Activated T-cell treated with anti-CD3 and anti-CD28 coated beads, Interleukin-2, amount 50 U/mL, for 72 hours (primary cell): ENCODE measurements around the gene ANGPTL5. TPM values are rescaled to one million over a fixed set of nuclear protein-coding genes. Genes with fewer than 3 reads are reported as not detected.
"Not testable (repeated sequence)": the region's sequence is repeated elsewhere in the genome, so short reads cannot be mapped to it uniquely, and the experiment has no call there.

ENCODE experiments used
- ATAC-seq, 2 donors: fragments of 150-1000 bp; cut with Tn5 transposase; replicated peaks in 1 of 2; 2 replicates each; pipeline ENCODE4 v1.10.0; 2021; ENCODE audit warnings: moderate library complexity in 2 of 2, mild to moderate bottlenecking in 1 of 2
- DNase-seq, 2 donors: peaks; one replicate each; pipeline ENCODE4 v3.0.0; 2021 to 2022; ENCODE audit warnings: mixed read lengths in 1 of 2
- H3K27ac Mint-ChIP-seq: one replicate; pipeline ENCODE4 v1.8.0; 2022; ENCODE audit warnings: mild to moderate bottlenecking, moderate library complexity, mixed read lengths
- H3K27me3 Mint-ChIP-seq: one replicate; pipeline ENCODE4 v1.8.0; 2022; ENCODE audit warnings: low read depth, mixed read lengths
- H3K36me3 Mint-ChIP-seq, 2 donors: one replicate each; pipeline ENCODE4 v1.8.0; 2022; ENCODE audit warnings: mixed read lengths in 2 of 2, mild to moderate bottlenecking in 1 of 2; ENCODE audit not compliant: insufficient read depth in 2 of 2
- H3K4me1 Mint-ChIP-seq: one replicate; pipeline ENCODE4 v1.8.0; 2022; ENCODE audit warnings: low read depth, mixed read lengths
- H3K4me3 Mint-ChIP-seq, 2 donors: one replicate each; pipeline ENCODE4 v1.8.0; 2022; ENCODE audit warnings: mild to moderate bottlenecking in 2 of 2, mixed read lengths in 2 of 2, moderate library complexity in 2 of 2
- H3K9me3 Mint-ChIP-seq, 2 donors: one replicate each; pipeline ENCODE4 v1.8.0; 2022; ENCODE audit warnings: mixed read lengths in 2 of 2
- total RNA-seq, 2 donors: library from RNA; stranded (reverse); gene quantifications; one replicate each; pipeline ENCODE4 v1.2.3, GENCODE V29; 2022

Gene ANGPTL5
- total RNA-seq: not detected

DNA sequence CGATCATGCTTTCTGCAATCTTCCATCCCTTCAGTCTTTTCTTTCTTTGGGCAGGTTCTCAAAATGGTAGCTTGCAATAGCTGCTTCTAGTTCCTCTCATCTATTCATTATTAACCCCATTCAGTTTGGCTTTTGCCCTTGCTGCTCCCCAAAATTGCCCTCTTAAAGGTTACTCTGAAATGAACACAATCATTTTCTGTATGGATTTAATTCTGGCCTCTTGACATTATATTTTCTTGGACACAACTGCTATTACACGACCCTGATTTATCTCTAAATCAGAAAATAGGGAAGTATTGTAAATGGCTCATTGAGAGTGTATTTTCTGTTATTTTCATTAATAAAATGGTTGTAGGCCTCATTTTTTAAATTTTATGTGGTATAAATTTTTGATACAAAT lies at the start of gene ANGPTL5:
ANGPTL5 (minus strand) TSS at position 101 of the 400 bp plus-strand sequence. CDS start 8,613 bp downstream, outside the sequence.
- no peaks in the 10 kb centered on the region for H3K27me3 Mint-ChIP-seq
- H3K4me1 Mint-ChIP-seq: peaks cover 28% of the 10 kb centered on the region
- H3K9me3 Mint-ChIP-seq: no peaks in the 10 kb centered on the region
- DNase-seq: no peak
- no peak for ATAC-seq
- peak within 1 kb of the TSS; percentile 92 for H3K27ac Mint-ChIP-seq
- no peaks in the 10 kb centered on the region for H3K36me3 Mint-ChIP-seq
- peak within 1 kb of the TSS; percentile 97 for H3K4me3 Mint-ChIP-seq

DNA sequence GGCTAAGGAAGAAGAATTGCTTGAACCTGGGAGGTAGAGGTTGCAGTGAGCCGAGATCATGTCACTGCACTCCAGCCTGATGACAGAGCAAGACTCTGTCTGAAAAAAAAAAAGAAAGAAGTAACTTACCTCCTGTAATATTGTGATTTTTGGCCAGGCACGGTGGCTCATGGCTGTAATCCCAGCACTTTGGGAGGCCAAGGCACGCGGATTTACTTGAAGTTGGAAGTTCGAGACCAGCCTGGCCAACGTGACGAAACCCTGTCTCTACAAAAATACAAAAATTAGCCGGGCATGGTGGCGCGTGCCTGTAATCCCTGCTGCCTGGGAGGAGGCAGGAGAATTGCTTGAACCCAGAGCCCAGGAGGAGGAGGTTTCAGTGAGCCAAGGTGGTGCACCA lies 47.9 kb upstream of the ANGPTL5 start:
- ATAC-seq, H3K27ac Mint-ChIP-seq, H3K27me3 Mint-ChIP-seq, H3K4me3 Mint-ChIP-seq, DNase-seq, H3K36me3 Mint-ChIP-seq, H3K9me3 Mint-ChIP-seq, H3K4me1 Mint-ChIP-seq: not testable (repeated sequence)

DNA sequence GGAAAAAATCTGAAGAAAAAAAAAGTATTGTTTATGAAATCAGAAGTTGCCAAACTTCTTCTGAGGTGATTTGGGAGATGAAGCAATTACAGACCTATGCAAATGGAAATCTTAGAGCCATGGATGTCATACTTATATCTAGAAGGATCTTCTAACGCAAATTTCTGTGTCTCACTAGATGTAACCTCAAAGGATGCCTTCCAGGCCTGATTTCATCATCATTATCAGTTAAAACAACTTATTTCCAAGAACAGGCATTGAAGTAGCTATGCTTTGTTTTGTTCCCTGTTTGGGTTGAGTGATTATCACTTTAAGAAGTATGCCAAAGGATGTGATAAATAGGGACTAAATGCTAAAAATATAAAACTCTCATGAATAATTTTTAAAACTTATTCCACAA lies 43.9 kb upstream of the ANGPTL5 start:
- no peak for DNase-seq
- Mint-ChIP-seq H3K4me1 (no peaks in the 10 kb centered on the region), H3K36me3 (peaks cover 2 to 3% of the 10 kb centered on the region in 2 donors), H3K27me3 (no peaks in the 10 kb centered on the region), H3K9me3 (peaks cover 0 to 2% of the 10 kb centered on the region in 2 donors), H3K27ac (no peak overlapping the region), H3K4me3 (no peak overlapping the region)
- no peak for ATAC-seq

DNA sequence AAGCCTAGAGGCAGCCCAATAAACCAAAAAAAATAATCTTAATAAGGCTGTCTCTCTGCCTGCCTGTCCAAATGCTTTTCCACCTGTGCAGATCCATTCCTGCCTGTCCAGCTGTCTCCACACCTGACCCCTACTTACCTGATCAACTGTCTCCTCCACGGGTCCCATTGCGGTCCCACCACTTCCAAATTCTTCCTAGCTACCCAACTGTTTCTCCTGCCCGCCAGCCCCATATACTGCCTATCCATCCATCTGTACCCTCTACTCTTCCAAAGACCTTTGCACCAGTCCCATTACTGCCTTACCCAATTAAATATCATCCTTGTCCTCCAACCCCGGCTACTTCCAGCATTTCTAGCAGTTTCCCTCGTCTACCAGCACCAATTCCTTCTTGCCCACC lies 39.4 kb upstream of the ANGPTL5 start:
- Mint-ChIP-seq H3K36me3 (peaks cover 2 to 3% of the 10 kb centered on the region in 2 donors), H3K9me3 (peaks cover 0 to 2% of the 10 kb centered on the region in 2 donors), H3K4me1 (no peaks in the 10 kb centered on the region)

DNA sequence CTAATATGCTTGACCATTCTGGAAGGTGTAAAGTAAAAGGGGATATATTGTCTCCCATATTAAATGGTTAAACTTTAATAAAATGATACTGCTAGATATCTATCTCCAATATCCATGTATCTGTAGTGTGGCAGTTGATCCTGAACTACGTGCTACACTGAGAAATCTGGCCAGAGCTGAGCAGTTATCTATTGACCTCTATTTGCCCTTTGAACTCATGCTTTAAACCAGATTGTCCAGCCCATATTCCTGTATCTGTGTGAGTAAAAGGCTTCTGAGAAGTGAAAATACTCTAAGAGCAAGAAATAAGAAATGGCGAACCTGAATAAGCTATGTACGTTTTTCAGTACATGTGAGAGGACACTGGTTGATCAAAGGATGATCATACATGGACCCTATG lies 39.0 kb upstream of the ANGPTL5 start:
- Mint-ChIP-seq H3K4me1 (no peaks in the 10 kb centered on the region), H3K27me3 (no peaks in the 10 kb centered on the region), H3K27ac (no peak overlapping the region), H3K36me3 (peaks cover 2 to 3% of the 10 kb centered on the region in 2 donors), H3K9me3 (peaks cover 0 to 2% of the 10 kb centered on the region in 2 donors), H3K4me3 (no peak overlapping the region)
- DNase-seq: no peak
- no peak for ATAC-seq

More for the DNA sequence above, 39.4 kb upstream of the ANGPTL5 start:
- Mint-ChIP-seq H3K27me3 (no peaks in the 10 kb centered on the region), H3K27ac (no peak overlapping the region), H3K4me3 (no peak overlapping the region)
- DNase-seq (no peak), ATAC-seq (no peak)

DNA sequence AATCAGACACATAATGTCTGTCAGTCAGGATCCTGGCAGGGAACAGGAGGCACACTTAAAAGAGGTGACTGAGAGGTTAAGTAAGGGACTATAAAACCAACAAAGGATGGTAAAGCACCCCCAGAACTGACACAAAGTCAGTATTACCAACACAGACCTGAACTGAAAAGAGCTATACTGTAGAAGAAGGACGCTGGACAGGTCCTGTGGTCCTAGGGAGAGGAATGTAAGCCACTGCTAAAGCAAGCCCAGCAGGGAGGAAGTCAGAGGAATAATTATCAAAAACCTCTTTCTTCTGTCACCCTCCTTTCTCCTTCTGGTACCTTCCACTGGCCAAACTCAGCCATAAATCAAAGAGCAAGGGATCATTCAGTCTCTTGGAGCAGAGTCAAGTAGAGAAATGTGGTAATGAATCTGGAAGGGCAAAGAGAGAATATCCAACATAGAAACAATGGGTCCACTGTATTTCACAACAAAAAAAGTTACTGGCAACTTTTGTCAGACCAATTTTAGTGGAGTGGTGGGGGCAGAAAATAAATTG lies 33.4 kb upstream of the ANGPTL5 start:
- no peaks in the 10 kb centered on the region for H3K9me3 Mint-ChIP-seq
- H3K36me3 Mint-ChIP-seq: no peaks in the 10 kb centered on the region
- H3K27ac Mint-ChIP-seq: no peak overlapping the region
- no peaks in the 10 kb centered on the region for H3K4me1 Mint-ChIP-seq
- no peak overlapping the region for H3K4me3 Mint-ChIP-seq
- no peak for DNase-seq
- no peaks in the 10 kb centered on the region for H3K27me3 Mint-ChIP-seq
- no peak for ATAC-seq

DNA sequence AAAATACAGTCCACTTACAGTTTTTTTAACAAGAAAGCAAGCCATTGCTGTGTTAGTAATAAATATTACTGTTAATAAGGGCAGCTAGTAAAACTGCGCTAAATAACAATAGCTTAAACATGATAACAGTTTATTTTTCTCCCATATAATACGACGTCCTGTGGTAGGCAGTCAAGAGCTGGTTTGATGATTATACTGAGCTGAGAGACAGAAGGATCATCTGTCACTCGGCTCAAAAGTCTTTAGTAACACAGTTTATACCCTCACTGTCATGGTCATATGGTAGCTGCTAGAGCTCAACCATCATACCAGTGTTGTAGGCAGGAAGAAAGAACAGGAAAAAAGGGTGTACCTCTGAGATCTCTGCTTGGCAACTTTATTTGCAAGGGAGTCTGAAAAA lies 29.1 kb upstream of the ANGPTL5 start:
- Mint-ChIP-seq H3K36me3 (no peaks in the 10 kb centered on the region), H3K4me3 (no peak overlapping the region), H3K9me3 (no peaks in the 10 kb centered on the region), H3K27me3 (no peaks in the 10 kb centered on the region), H3K4me1 (no peaks in the 10 kb centered on the region), H3K27ac (no peak overlapping the region)
- ATAC-seq: no peak
- DNase-seq: no peak

DNA sequence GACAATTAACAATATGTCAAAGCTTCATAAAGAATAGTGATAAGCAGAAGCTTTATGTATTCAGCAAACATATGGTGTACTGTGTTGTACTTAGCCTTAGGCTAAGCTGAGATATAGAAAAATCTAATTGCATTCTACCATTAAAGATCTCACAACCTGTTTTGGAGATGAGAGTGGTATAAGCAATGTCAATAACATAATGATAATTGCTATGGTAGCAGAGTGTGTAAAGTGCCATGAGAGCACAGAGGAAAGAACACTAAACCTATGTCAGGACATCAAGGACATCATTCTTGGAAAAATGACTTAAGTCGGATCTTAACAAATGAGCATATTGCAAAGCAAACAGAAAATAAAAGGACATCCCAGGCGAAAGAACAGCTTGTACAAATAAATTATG lies 28.6 kb upstream of the ANGPTL5 start:
- DNase-seq (no peak), ATAC-seq (no peak)
- Mint-ChIP-seq H3K4me1 (no peaks in the 10 kb centered on the region), H3K9me3 (no peaks in the 10 kb centered on the region), H3K36me3 (no peaks in the 10 kb centered on the region), H3K27me3 (no peaks in the 10 kb centered on the region), H3K4me3 (no peak overlapping the region), H3K27ac (no peak overlapping the region)

DNA sequence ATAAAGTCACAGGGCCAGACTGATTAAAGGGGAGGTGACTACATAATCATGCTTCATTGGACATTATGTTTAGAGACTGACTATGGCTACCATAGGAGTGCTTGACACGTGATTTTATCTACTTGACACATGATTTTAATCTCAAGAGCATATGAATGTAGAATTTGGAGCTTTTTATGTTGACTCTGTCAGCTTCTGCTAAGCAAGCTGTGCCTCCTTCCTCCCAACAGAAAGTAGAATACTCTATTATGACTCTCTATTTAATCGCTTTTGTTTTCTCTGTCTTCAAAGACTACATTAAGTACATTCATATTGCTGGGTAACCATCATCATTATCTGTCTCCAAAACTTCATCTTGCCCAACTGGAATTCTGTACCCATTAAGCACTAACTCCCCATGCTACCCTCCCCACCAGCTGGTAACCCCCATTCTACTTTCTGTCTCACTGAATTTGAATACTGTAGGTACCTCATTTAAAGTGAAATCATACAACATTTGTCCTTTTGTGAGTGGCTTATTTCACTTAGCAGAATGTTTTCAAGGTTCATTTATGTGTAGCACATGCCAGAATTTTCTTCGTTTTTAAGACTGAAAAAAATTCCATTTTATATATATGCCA lies 24.7 kb upstream of the ANGPTL5 start:
- H3K36me3 Mint-ChIP-seq: no peaks in the 10 kb centered on the region
- H3K27ac Mint-ChIP-seq: no peak overlapping the region
- H3K27me3 Mint-ChIP-seq: no peaks in the 10 kb centered on the region
- no peak overlapping the region for H3K4me3 Mint-ChIP-seq
- ATAC-seq: no peak
- DNase-seq: no peak
- H3K9me3 Mint-ChIP-seq: no peaks in the 10 kb centered on the region
- H3K4me1 Mint-ChIP-seq: no peaks in the 10 kb centered on the region

DNA sequence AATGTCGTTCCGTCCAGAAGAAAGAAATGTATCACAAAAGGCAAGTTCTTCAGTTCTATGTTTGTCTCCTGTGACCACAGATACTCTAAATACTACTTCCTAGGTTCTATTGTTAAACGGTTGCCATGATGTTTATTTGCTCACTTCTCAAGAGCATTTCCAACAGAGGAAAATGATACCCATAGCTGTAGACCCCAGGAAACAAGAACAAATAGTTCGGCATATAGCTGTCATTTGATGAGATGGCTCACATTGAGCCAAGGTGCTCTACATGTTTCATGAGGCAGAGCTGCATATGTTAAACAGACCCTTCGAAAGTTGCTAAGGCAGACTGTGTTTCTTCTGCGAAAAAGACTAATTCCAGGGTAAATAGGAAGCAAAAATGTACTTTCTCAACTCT lies 15.4 kb upstream of the ANGPTL5 start:
- Mint-ChIP-seq H3K27ac (no peak overlapping the region), H3K9me3 (no peaks in the 10 kb centered on the region), H3K27me3 (no peaks in the 10 kb centered on the region), H3K4me3 (no peak overlapping the region), H3K36me3 (no peaks in the 10 kb centered on the region), H3K4me1 (no peaks in the 10 kb centered on the region)
- no peak for ATAC-seq
- DNase-seq: no peak

DNA sequence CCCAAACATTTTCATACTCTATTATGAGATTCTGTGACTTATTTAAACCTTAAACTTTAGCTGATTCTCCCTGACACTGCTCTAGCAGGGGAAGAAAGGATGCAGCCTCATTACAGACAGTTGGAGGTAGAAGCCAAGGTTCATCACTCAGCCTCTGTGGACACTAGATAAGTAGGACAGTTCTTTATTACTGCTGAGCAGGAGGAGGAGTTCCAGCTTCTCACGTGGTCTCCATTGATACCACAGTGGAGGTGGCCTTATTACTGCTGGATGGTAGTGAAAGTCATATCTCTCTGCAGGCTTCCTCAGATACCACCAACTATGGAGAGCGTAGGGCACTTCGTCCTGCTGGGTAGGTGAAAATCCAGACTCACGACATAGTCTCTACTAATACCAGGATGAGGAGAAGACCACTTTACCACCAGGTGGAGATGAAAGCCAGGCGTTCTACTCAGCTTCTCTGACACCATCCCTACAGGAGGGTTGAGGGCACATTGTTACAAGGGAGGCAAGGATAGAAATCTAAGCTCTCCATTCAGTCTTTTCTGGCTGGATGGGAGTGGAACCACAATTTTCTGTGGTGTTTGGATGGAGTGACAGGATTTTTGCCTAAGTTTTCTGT lies 13.1 kb upstream of the ANGPTL5 start:
- no peaks in the 10 kb centered on the region for H3K36me3 Mint-ChIP-seq

DNA sequence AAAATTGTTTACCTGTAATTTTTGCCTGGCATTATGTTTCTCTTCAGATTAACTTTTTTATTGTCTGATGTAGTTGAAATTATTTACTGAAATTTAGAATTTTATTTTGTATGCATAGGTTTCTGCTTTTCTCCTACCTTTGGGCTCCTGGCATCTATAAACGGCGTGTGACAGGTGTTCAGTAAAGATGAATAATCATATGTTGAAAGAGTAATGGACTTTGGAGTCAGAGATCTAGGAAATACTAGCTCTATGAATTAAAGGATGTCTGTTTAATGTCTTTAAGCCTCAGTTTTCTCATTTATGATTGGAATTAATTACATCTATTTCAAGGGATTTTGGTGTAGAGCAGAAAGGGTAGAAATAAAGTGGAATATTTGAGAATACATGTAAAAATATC lies 7.2 kb upstream of the ANGPTL5 start:
- Mint-ChIP-seq H3K27me3 (no peaks in the 10 kb centered on the region), H3K36me3 (no peaks in the 10 kb centered on the region), H3K4me1 (no peaks in the 10 kb centered on the region), H3K4me3 (no peak overlapping the region), H3K27ac (no peak overlapping the region), H3K9me3 (no peaks in the 10 kb centered on the region)
- no peak for DNase-seq
- no peak for ATAC-seq

More for the DNA sequence above, 13.1 kb upstream of the ANGPTL5 start:
- Mint-ChIP-seq H3K9me3 (no peaks in the 10 kb centered on the region), H3K27ac (no peak overlapping the region), H3K4me3 (no peak overlapping the region), H3K4me1 (no peaks in the 10 kb centered on the region), H3K27me3 (no peaks in the 10 kb centered on the region)
- ATAC-seq (no peak), DNase-seq (no peak)

DNA sequence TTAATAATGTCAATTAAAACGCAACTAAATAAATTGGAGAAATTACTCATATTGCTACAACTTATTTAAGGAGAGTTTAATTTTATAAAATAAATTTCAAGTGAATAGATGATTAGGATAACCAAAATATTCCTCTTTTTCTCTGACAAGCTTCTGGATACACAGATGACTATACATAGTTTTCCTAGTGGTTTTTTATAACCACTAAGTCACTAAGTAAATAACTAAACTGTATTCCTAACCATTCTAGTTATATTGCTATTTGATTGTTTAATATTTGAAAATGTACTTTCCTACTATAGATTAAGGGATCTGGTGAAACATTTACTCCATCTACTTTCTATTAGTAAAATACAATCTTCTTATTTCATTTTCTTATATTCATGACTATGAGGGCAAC lies 4.7 kb upstream of the ANGPTL5 start:
- no peaks in the 10 kb centered on the region for H3K27me3 Mint-ChIP-seq
- ATAC-seq (no peak), DNase-seq (no peak)
- H3K4me3 Mint-ChIP-seq: no peak overlapping the region
- H3K27ac Mint-ChIP-seq: no peak overlapping the region
- no peaks in the 10 kb centered on the region for H3K36me3 Mint-ChIP-seq
- peaks cover 6% of the 10 kb centered on the region for H3K4me1 Mint-ChIP-seq
- no peaks in the 10 kb centered on the region for H3K9me3 Mint-ChIP-seq

DNA sequence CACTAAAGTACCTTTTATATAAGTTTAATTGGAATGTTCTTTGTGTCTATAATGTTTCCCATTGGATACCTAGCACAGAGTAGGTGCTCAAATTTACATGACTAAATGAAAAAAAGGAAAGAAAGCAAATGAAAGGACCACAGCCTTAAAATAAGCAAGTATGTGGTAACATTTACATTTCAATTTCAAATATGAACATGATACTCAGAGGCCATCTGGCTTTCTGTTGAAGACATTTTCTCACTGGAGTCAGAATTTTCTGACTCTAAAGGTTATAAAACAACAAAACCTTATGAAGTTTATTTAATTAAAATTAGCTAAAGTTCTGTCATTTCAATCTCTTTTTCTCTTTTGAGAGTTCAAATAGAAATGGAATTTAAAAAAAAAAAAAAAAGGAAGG lies 904 bp upstream of the ANGPTL5 start:
- no peaks in the 10 kb centered on the region for H3K36me3 Mint-ChIP-seq
- H3K27me3 Mint-ChIP-seq: no peaks in the 10 kb centered on the region

More for the DNA sequence above, 904 bp upstream of the ANGPTL5 start:
- Mint-ChIP-seq H3K4me3 (no peak overlapping the region), H3K9me3 (no peaks in the 10 kb centered on the region), H3K4me1 (peaks cover 28% of the 10 kb centered on the region), H3K27ac (no peak overlapping the region)
- DNase-seq (no peak), ATAC-seq (no peak)
